AG04450 (cell line): ENCODE measurements around the gene ACTR3C. TPM values are rescaled to one million over a fixed set of nuclear protein-coding genes. Genes with fewer than 3 reads are reported as not detected.
A peak's percentile ranks its signal among the peaks of the same experiment; 100 is the strongest.
"Not testable (repeated sequence)": the region's sequence is repeated elsewhere in the genome, so short reads cannot be mapped to it uniquely, and the experiment has no call there.

Experiments used
- CTCF ChIA-PET: fragments of 300-600, 350-600 bp; formaldehyde crosslinking; extraction: SDS; loops from one replicate; lab custom pipeline; 2022; ENCODE audit warnings: antibody characterized with exemption, inconsistent platforms; lab: Charles Lee
- POLR2A ChIA-PET: fragments of 350-600 bp; formaldehyde crosslinking; extraction: SDS; loops from one replicate; lab custom pipeline; 2021; ENCODE audit warnings: antibody characterized with exemption, inconsistent platforms; lab: Yijun Ruan, JAX
- DNase-seq: peaks from one replicate; pipeline ENCODE4 v3.0.0-alpha.2; 2011; ENCODE audit warnings: low read depth, low spot score
- H3K27ac ChIP-seq: one replicate; pipeline ENCODE4 v1.5.1; 2012; ENCODE audit warnings: low read depth, low read length, control low read depth
- H3K27me3 ChIP-seq: one replicate; pipeline ENCODE4 v1.6.0; 2012; ENCODE audit warnings: low read length; ENCODE audit not compliant: control insufficient read depth, insufficient read depth
- H3K4me3 ChIP-seq: 2 replicates; pipeline ENCODE4 v1.5.1; 2011; ENCODE audit warnings: mild to moderate bottlenecking, low read depth, low read length, control low read depth
- H3K9me3 ChIP-seq: 2 replicates; pipeline ENCODE4 v1.5.1; 2012; ENCODE audit warnings: low read length; ENCODE audit not compliant: control insufficient read depth, insufficient read depth
- polyA plus RNA-seq: library from polyadenylated mRNA; depleted of rRNA; stranded (reverse); fragments of >200 nt; gene quantifications from 2 replicates; pipeline ENCODE4 v1.2.3, GENCODE V29; 2011
- TF ChIP-seq, protein P1 (sequence below): IDR thresholded peaks from 2 replicates; pipeline ENCODE4 v1.5.1; 2011; ENCODE audit warnings: low read depth, low read length, control low read depth, inconsistent platforms

ACTR3C gene
- polyA plus RNA-seq, 1 experiment: 0.31 TPM

DNA sequence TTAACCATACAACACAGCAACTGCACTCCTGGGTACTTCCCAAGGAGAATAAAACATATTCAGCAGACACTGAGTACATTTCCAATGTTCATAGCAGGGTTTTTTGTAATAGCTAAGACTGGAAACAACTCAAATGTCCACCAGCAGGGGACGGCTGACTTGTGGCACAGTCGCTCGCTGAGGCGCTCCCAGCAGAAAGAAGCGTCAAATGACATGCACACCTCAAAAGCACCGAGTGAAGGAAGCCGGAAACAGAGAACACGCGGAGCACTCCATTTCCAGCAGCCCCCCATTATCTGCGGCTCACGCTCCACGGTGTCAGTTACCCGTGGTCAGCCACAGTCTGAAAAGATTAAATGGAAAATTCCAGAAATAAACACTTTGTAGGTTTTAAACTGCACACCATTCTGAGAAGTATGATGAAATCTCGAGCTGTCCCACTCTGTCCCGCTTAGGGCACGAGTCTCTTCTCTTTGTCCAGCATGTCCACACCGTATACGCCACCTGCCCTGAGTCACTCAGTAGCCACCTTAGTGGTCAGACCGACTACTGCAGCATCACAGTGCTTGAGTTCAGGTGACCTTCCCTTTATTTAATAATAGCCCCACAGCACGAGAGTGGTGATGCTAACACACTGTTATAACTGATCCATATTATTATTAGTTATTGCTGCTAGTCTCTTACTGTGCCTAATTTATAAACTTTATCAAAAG, 56.2 kb downstream of the ACTR3C start:
- TF ChIP-seq, protein P1, sequence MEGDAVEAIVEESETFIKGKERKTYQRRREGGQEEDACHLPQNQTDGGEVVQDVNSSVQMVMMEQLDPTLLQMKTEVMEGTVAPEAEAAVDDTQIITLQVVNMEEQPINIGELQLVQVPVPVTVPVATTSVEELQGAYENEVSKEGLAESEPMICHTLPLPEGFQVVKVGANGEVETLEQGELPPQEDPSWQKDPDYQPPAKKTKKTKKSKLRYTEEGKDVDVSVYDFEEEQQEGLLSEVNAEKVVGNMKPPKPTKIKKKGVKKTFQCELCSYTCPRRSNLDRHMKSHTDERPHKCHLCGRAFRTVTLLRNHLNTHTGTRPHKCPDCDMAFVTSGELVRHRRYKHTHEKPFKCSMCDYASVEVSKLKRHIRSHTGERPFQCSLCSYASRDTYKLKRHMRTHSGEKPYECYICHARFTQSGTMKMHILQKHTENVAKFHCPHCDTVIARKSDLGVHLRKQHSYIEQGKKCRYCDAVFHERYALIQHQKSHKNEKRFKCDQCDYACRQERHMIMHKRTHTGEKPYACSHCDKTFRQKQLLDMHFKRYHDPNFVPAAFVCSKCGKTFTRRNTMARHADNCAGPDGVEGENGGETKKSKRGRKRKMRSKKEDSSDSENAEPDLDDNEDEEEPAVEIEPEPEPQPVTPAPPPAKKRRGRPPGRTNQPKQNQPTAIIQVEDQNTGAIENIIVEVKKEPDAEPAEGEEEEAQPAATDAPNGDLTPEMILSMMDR: 0 out of 2 replicates have a peak, but pooled peaks have one; percentile 4
- H3K4me3 ChIP-seq, H3K27ac ChIP-seq, DNase-seq, POLR2A ChIA-PET, H3K27me3 ChIP-seq, H3K9me3 ChIP-seq, CTCF ChIA-PET: not testable (repeated sequence)

DNA sequence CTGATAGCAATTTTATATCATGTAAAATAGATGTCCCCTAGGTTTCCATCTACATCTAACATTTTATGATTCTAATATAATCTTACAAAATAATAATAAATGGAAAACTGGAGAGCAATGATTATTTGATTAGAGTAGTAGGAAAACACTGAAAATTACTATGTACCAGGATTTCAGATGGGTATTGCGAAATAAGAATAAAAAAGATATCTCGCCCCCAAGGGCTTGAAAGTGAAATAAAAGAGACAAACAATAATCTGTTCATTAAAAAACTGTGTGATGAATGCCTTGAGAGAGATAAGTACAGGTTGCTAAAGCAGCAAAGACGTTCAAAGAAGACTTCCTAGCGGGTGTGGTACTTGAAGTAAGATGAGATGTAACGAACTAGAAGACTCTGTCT, 60.7 kb downstream of the ACTR3C start:
- CTCF ChIA-PET, POLR2A ChIA-PET, DNase-seq, H3K27me3 ChIP-seq, H3K27ac ChIP-seq, H3K4me3 ChIP-seq, H3K9me3 ChIP-seq: not testable (repeated sequence)

DNA sequence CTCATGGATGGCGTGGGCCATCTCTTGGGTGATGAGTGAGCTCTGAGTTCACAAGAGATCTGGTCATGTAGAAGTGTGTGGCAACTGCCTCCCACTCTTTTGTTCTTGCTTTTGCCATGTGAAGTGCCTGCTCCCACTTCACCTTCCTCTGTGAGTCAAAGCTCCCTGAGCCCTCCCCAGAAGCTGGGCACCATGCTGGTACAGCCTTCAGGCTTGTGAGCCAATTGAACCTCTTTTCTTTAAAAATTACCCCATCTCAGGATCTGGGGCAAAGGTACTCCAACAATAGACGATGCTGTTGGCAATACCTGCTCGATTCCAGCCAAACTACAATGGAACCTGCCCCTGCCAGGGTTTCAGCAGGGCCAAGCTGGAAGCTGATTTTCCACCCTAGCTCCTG, 75.6 kb downstream of the ACTR3C start:
- CTCF ChIA-PET, H3K27ac ChIP-seq, H3K4me3 ChIP-seq, DNase-seq, H3K27me3 ChIP-seq, POLR2A ChIA-PET, H3K9me3 ChIP-seq: not testable (repeated sequence)

DNA sequence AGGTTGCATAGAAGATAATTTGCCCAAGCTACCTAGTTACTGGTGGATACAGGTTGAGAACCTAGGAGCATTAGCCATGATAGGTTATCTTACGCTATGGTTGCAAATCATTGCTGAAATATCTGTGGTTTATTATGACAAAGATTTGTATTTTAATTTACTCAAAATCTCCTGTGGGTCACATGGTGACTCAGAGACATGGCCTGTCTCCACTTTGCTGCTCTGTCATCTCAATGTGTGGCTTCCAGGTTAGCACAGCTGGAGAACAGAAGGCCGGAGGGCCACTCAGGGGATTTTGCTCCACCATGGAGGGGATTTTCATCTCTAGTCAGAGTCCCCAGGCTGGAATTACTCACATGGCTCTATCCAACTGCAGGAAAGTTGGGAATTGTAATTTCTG, 78.1 kb downstream of the ACTR3C start:
- H3K9me3 ChIP-seq: not testable (repeated sequence)

DNA sequence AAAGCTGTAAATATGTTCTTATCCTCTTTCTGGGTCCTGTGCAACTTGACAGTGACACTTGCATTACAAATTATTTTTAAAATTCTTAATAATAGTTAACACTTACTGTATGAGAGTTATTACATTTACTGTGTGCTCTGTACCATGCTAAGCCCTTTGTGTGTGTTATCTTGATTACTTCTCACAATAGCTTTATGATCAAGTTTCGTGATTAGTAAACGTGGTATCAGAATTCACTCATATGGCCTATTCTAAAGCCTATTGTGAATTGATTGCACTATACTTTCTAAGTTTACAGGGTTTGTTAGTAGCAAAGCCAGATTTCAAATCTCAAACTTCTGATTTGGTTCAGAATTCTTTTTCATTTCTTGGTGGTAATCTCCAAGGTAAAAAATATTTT, 80.4 kb downstream of the ACTR3C start:
- POLR2A ChIA-PET, H3K9me3 ChIP-seq, H3K27ac ChIP-seq, CTCF ChIA-PET, H3K4me3 ChIP-seq, DNase-seq, H3K27me3 ChIP-seq: not testable (repeated sequence)

More for the DNA sequence above, 78.1 kb downstream of the ACTR3C start:
- H3K27me3 ChIP-seq, H3K27ac ChIP-seq, DNase-seq, H3K4me3 ChIP-seq, POLR2A ChIA-PET, CTCF ChIA-PET: not testable (repeated sequence)

DNA sequence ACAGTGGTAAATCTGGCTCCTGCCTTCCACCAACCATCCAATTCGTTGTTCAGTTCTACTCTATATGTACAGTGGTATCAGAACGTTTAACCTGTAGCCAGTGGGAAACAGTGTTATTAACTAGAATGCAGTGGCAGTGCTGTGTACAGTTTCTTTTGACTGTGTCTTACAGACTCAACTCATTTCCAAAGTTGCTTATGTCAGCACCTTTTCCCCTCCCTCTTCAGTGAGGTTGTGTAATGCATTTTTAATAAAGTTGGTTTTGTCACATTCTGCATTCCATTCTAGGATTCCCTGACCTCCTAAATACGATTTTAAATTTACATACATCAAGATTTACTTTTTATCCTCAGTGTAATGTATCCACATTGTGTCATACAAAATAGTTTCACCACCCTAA, 97.9 kb downstream of the ACTR3C start:
- H3K9me3 ChIP-seq, H3K27ac ChIP-seq, DNase-seq, H3K27me3 ChIP-seq, CTCF ChIA-PET, POLR2A ChIA-PET, H3K4me3 ChIP-seq: not testable (repeated sequence)

DNA sequence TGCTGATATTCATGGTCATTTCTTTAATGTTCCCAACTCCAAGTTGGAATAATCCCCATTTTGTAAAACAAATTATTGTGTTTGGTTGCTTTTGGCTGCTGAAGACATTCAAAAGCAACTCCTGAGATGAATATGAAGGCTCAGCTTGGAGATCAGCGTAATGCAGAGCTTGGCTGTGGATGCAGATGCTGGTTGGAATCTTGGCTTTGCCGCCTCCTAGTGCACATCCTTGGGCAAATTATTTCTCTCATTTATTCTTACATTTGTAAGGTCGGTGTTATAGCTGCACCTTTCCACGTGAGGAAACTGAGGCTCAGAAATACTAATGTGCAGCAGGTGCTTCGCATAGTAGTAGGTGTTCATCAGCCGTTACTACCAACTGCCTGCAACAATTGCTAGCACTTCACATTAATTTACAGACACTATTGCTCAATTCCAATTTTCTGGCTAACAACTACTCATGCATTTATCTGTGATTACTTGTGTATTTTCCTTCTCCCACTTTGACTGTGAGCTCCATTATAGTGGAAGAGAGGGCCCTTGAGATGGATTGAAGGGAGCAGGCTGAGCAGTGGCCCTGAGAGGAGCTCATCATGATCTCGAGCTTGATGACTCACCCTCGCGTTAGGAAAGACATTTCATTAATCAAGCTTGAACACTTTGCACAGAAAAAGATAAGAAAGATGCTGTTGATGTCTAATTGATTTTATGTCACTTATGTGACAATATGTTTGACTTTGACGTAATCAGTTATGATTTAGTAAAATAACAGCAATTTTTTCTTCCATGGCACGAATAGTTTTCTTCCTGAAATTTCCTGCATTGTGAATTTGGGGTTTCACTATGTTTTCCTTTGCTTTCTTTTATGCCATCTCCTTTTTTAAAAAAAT, 101.0 kb downstream of the ACTR3C start:
- H3K27ac ChIP-seq, H3K4me3 ChIP-seq, H3K9me3 ChIP-seq, DNase-seq, CTCF ChIA-PET, POLR2A ChIA-PET, H3K27me3 ChIP-seq: not testable (repeated sequence)

DNA sequence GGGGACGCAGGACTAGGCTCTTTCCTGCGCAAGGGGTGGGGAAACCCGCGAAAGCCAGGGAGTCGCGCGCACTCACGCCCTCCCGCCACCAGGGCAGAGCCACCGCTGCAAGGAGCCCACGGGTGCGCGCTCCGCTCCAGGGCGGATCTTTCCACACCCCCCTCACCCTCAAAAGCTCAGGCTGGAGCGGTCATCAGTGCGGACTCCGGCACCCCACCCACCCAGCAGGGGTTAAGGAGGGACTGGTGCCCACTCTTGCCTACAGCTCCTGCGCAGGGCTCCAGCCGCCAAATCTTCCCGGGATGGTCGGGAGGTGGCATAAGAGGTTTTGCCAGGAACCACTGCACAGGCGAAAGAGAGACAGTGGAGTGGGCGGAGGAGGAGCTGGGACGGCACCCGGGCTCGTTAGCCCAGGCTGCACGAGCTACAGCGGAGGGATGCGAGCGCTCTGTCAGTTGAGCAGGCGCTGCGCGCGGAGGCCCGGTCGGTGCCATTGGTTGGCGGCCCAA, 102.6 kb downstream of the ACTR3C start:
- H3K4me3 ChIP-seq, DNase-seq, H3K27ac ChIP-seq, CTCF ChIA-PET, H3K9me3 ChIP-seq, H3K27me3 ChIP-seq, POLR2A ChIA-PET: not testable (repeated sequence)

DNA sequence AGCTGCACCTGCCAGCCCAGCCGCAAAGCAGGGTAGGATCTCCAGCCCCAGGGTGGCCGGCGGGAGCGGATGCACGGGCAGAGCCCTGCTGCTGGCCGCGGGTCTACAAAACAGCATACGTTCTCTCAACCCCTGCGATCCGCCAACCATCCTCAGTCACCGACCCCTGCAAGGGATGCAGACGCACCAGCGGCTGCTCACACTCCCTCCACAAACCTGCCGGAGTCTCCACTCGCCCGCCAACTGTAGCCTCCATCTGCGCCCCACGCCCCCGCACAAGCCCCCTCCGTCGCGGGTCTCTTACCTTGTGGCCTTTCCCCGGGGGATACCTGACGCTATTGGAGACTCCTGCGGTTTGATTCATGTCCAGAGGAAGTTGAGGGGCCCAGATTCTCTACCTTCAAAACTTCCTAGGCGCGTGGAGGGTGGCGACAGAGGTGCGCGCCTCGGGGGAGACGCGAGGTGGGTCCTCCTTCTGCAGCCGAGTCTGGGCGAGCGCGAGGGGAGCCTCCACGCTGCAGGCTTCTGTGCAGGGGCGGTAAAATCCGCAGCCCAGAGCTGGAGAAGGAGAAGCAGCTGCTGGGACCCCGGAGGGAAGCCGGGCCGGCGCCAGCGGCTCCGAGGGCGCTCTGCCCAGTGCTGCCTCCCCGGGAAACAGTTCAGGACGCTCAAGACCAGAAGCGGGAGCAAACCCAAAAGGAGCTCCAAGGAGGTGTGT, 103.2 kb downstream of the ACTR3C start:
- H3K27ac ChIP-seq, H3K4me3 ChIP-seq, POLR2A ChIA-PET, H3K27me3 ChIP-seq, DNase-seq, H3K9me3 ChIP-seq, CTCF ChIA-PET: not testable (repeated sequence)

DNA sequence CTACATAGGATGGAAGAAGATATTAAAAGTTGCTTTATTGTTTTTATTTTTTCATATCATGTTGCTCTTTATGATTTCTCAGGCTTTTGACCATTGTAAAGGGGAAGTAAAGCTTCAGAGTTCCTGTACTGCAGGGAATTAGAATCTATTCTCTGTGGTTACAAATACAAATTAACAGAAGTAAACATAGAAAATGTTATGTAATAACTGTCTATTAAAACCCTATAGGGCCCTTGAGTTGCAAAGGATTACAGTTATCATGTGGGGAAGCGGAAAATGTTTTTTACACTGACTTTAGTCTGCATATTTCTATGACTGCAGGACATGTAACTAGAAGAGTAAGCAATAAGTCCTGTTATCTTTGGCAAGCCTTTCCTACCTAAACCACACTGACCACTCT, 116.5 kb downstream of the ACTR3C start:
- H3K27me3 ChIP-seq, H3K4me3 ChIP-seq, H3K9me3 ChIP-seq, POLR2A ChIA-PET, CTCF ChIA-PET, H3K27ac ChIP-seq, DNase-seq: not testable (repeated sequence)
